ENCODE data around the gene NAA10. TPM values are rescaled to one million over a fixed set of nuclear protein-coding genes. Genes with fewer than 3 reads are reported as not detected.

Gene NAA10
- total RNA-seq, 2 donors from 2014 or later: 60.1 to 66.4 TPM

DNA sequence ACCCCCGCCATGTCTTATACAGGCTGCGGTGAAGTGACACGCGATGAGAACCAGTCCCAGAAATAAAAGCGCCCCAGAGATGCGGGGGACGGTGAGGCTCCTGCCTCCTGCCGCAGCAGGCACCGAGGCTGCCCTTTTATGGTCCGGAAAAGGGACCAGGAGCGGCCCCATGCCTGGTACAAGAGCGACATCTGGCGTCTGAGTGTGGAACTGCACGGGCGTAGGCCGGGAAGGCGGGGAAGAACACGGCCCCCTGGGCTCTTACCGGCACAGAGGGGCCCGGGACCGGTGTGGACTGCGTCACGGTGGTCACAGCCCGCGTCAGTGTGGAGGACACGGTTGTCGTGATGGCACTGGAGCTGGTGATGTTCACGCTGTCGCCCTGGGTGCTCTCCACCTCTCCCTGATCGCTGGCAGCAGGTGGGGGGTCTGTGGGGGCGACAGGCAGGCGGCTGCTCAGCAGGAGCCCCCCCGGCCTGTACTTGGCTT, 18.5 kb upstream of the NAA10 start:
- ATAC-seq (ENCODE audit: insufficient number of reproducible peaks, low FRiP score, low read depth) (peak; percentile 88), DNase-seq (ENCODE audit: low spot score) (peak; percentile 14)
- TF ChIP-seq, protein P1, sequence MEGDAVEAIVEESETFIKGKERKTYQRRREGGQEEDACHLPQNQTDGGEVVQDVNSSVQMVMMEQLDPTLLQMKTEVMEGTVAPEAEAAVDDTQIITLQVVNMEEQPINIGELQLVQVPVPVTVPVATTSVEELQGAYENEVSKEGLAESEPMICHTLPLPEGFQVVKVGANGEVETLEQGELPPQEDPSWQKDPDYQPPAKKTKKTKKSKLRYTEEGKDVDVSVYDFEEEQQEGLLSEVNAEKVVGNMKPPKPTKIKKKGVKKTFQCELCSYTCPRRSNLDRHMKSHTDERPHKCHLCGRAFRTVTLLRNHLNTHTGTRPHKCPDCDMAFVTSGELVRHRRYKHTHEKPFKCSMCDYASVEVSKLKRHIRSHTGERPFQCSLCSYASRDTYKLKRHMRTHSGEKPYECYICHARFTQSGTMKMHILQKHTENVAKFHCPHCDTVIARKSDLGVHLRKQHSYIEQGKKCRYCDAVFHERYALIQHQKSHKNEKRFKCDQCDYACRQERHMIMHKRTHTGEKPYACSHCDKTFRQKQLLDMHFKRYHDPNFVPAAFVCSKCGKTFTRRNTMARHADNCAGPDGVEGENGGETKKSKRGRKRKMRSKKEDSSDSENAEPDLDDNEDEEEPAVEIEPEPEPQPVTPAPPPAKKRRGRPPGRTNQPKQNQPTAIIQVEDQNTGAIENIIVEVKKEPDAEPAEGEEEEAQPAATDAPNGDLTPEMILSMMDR (IDR thresholded peaks at IDR 0.05): peak; percentile 93
- no peaks in the 10 kb centered on the region for H3K9me3 ChIP-seq
- H3K4me1 ChIP-seq (ENCODE audit: control insufficient read depth in 1 of 2, low read depth in 2 of 2): peaks cover 0 to 15% of the 10 kb centered on the region in 2 donors
- H3K4me3 ChIP-seq: peak overlapping the region; percentile 29
- H3K27me3 ChIP-seq (replicated peaks; ENCODE audit: insufficient read depth): no peaks in the 10 kb centered on the region
- H3K27ac ChIP-seq: peak overlapping the region; percentile 76 to 87
- peaks cover 17% of the 10 kb centered on the region for H3K36me3 ChIP-seq

DNA sequence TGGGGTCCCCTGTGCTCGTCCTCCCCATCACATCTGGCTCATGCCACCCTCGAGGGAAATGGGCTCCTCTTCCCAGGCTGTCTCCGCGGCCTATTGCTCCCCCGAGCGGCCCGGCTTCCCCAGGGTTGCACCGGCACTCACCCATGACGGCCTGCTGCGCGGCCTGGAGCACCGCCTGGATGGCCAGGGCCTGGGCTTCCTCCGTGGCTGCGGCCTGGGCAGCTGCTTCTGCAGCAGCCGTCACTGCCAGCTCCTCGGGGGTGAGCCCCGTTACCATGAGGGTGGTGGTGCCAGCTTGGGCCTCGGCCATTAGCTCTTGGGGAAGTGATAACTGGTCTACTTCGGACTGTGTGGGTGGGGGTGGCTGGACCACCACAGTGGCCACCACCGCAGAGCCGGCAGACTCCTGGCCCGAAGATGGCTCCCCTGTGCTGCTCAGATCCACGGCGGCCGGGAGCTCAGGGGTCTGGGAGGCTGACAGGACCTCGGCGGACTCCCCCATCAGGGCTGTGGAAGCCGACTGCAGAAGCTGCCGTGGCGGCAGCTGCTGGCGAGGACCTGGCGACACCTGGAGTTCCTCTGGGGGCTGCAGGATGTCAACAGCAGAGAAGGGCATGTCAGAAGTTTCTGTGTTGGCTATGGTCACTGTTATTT, 17.7 kb upstream of the NAA10 start:
- H3K4me3 ChIP-seq: no peak overlapping the region
- H3K27me3 ChIP-seq (replicated peaks; ENCODE audit: insufficient read depth): no peaks in the 10 kb centered on the region
- peaks cover 17% of the 10 kb centered on the region for H3K36me3 ChIP-seq
- DNase-seq (ENCODE audit: low spot score) (no peak), ATAC-seq (ENCODE audit: insufficient number of reproducible peaks, low FRiP score, low read depth) (no peak)
- peaks cover 0 to 15% of the 10 kb centered on the region in 2 donors for H3K4me1 ChIP-seq (ENCODE audit: control insufficient read depth in 1 of 2, low read depth in 2 of 2)
- peak overlapping the region; percentile 76 to 87 for H3K27ac ChIP-seq
- H3K9me3 ChIP-seq: no peaks in the 10 kb centered on the region
- TF ChIP-seq, protein P1 (IDR thresholded peaks at IDR 0.05): no peak

DNA sequence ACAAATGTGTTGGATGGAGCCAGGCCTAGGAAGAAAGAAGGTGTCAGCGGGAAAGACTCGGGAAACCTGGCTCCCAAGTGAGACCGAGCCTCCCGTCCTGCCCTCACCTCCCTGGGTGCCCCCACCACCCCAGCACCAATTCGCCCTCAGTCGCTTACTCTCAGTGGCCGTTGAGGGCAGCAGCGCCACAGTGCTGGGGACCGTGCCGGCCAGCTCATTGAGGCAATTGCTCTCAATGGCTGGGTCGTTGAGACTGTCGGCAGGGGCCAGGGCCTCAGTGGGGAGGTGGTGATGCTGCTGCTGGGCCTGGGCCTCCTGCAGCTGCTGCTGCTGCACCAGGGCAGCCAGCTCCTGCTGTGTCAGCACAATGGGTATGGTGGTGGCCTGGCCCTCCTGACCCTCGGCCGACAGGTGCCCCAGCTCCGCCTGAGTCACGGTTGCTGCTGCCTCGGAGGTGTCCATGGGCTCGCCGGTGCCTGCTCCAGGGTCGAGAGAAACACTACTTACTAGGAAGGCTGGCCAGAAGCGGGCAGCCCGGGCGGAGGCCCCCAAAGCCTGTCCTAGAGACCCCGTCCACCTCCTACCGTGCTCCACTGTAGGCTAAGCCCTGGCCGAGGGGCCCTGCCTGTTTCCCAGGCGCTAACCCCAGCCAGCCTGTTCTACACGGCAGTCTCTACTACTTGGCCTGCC, 17.0 kb upstream of the NAA10 start:
- Histone ChIP-seq H3K4me1 (ENCODE audit: control insufficient read depth in 1 of 2, low read depth in 2 of 2) (peaks cover 0 to 15% of the 10 kb centered on the region in 2 donors), H3K36me3 (peaks cover 14% of the 10 kb centered on the region), H3K27me3 (replicated peaks; ENCODE audit: insufficient read depth) (no peaks in the 10 kb centered on the region), H3K4me3 (no peak overlapping the region), H3K27ac (peak overlapping the region in 1 of 2 donors; percentile 76), H3K9me3 (no peaks in the 10 kb centered on the region)
- TF ChIP-seq, protein P1 (IDR thresholded peaks at IDR 0.05): no peak
- no peak for DNase-seq (ENCODE audit: low spot score)
- no peak for ATAC-seq (ENCODE audit: insufficient number of reproducible peaks, low FRiP score, low read depth)

DNA sequence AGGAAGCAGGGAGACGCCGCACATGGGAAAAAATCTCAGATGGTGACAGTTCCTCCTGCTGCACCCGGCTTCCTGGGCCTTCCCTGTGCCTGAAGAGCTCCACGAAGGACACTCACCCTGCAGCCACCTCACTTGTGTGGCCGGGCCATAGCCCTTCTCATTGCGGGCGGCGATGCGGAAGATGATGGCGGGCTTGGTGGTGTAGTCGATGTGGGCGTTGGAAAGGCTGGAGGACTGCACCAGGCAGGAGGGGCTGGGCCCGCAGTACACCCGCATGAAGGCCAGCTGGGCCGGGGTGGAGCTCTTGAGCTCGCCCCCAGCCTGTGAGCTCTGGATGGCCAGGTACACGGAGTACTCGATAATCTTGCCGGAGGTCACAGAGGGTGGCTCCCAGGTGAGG, 15.3 kb upstream of the NAA10 start:
- H3K36me3 ChIP-seq: peaks cover 12% of the 10 kb centered on the region
- TF ChIP-seq, protein P1 (IDR thresholded peaks at IDR 0.05): no peak
- ATAC-seq (ENCODE audit: insufficient number of reproducible peaks, low FRiP score, low read depth) (no peak), DNase-seq (ENCODE audit: low spot score) (no peak)
- no peak overlapping the region for H3K4me3 ChIP-seq
- peaks cover 0 to 15% of the 10 kb centered on the region in 2 donors for H3K4me1 ChIP-seq (ENCODE audit: control insufficient read depth in 1 of 2, low read depth in 2 of 2)
- H3K27me3 ChIP-seq (replicated peaks; ENCODE audit: insufficient read depth): no peaks in the 10 kb centered on the region
- no peak overlapping the region for H3K27ac ChIP-seq
- H3K9me3 ChIP-seq: no peaks in the 10 kb centered on the region

All from thoracic aorta (tissue), 2 donors.